ENCODE data around the gene MAP7.

The MAP7 gene

DNA sequence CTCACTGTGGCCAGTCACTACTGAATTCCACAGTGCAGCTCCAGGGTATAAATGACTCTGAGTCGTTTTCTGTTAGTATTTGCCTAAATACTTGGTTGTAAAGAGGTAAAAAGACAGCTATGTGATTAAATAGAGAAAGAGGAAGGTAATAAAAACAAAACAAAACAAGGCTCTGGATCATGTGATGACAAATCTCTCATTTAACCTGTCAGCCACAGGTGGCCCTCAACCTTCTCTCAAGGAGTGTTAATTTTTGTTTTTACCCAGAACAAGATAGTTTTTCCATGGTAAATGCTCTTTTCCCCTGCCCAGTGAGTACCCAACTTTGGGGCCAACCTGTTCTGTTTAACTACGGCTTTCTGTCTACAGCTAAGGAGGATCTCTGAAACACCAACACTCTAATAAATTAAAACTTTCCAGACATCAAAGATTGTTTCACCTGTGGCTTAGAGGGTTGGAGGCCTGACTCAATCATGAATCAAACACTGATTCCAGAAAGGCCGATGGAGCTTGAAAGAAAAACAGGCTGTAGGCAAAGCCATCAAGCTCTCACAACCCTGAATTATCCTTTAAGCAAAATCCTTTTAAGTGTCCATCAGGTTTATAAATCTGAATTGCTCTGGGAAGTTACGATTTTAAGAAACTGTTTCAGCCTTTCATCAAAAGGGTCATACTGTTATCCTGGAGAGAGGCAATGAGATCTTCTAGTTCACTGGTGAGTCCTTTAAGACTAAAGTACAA, 179.1 kb downstream of the MAP7 start:
- DNase-seq (ENCODE audit: low read depth, low spot score): no peak
- no peak overlapping the region for H3K4me3 ChIP-seq (ENCODE audit: low read length)

DNA sequence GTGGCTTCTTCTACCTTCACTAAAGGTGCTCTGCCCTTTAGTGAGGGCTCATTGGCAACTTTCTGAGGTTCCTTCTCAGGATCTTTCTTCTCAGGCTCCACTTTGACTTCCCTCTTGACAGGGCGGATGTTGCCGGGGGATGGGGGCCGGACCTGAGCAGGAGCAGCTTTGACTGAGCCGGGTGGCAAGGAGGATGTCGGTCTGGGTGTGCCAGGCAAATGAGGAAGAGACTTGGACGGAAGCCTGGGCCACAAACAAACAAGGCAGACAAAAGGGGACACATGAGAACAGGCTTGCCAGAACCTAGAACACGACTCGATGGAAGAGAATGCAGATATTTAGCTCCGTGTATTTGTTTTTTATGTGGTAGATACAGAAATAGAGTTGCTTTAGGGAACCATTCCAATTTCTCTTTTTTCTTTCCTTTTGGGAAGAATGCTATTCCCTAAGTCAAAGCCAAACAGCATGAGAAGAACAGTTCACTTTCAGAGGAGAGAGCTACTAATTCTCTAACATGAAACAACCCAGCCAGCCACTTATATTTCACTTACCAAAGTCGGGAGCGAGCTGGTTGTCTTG, 184.4 kb downstream of the MAP7 start:
- H3K4me3 ChIP-seq (ENCODE audit: low read length): no peak overlapping the region
- no peak for DNase-seq (ENCODE audit: low read depth, low spot score)

DNA sequence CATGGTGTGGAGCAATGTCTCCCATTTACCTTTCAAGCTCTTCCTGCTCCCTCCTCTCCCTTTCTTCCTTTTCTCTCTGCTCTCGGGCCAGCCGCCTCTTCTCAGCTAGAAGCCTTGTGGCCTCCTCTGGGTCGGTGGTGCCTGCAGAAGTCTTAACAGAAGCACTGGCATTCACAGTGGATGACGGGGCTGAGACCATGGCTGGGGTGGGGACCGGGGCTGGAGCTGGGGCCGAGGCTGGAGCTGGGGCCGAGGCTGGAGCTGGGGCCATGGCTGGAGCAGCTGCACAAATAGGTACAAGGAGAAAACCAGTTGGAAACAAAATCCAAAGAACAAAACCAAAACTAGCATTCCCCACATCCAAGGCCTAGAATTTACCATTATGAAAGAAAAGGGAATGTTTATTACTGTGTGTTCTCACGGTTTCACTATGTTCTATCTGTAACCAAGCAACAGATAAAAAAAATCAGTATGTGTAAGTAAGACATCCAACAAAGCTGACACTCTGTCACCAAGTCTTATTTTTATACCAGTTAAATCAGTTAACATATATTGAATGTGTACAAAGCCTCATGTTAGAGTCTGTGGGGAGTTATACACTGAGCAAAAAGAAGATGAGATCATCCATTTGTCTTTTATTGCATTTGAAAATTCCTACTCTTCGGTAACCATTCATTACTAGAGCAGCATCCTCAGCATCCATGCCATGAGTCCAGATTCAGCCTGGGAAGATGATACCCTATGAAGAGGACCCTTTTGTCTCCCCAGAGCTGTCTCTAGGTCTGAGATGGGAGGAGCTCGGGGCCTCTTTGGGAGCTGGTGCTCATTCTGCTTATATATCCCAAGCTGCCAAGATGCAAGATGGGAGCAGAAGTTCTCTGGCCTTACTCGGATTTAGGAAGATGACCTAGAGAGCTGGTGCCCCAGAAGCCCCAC, 187.5 kb downstream of the MAP7 start:
- DNase-seq (ENCODE audit: low read depth, low spot score): no peak
- no peak overlapping the region for H3K4me3 ChIP-seq (ENCODE audit: low read length)

DNA sequence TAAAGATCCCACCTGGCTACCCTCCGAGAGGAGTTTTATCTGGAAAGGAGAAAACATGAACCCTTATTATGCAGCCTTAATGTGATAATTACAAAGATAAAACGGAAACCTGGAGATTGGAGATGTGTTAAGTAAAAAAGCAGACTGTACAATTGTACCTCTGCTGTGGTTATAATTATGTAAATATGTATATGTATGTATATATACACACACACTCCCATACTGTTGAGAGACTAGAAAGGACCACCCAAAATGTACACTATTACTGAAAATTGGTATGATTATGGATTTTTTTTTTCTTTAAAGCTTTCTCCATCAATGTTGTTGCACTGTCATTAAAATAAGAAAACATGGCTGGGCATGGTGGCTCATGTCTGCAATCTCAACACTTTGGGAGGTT, 188.4 kb downstream of the MAP7 start:
- no peak for DNase-seq (ENCODE audit: low read depth, low spot score)
- H3K4me3 ChIP-seq (ENCODE audit: low read length): no peak overlapping the region

DNA sequence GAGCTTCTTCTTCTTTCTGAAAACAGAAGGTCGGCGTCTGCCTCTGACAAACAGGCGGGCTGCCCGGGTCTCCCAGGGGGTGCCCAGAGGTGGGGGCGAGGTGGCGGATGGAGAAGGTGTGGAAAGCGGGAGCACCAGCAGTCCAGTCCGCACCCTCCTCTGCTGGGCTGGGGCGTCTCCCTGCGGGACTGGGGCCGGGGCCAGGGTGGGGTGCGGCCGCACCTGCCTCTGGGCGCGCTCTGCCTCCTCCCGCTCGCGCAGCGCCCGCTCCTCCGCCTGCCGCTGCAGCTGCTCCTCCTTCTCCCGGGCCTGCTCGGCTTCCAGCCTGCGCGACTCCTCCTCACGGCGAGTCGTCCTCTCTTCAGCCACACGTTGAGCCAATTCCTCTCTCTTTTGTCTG, 189.4 kb downstream of the MAP7 start:
- no peak for DNase-seq (ENCODE audit: low read depth, low spot score)
- H3K4me3 ChIP-seq (ENCODE audit: low read length): no peak overlapping the region

DNA sequence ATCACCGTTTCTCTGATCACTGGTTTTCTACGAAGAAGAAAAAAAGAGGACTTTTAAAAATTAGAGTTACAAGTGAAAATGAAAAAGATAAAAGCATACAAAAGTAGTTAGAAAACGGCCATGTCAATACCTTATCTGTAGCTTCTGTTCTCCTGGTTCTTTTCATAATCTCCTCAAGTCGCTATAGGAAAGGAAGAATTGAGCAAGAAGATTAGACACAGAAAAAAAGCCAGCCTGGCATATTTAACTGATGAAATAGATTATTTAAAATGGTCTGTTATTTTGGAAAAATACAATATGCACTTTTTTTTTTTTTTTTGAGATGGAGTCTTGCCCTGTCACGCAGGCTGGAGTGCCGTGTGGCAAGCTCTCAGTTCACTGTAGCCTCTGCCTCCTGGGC, 190.4 kb downstream of the MAP7 start:
- no peak overlapping the region for H3K4me3 ChIP-seq (ENCODE audit: low read length)
- no peak for DNase-seq (ENCODE audit: low read depth, low spot score)

DNA sequence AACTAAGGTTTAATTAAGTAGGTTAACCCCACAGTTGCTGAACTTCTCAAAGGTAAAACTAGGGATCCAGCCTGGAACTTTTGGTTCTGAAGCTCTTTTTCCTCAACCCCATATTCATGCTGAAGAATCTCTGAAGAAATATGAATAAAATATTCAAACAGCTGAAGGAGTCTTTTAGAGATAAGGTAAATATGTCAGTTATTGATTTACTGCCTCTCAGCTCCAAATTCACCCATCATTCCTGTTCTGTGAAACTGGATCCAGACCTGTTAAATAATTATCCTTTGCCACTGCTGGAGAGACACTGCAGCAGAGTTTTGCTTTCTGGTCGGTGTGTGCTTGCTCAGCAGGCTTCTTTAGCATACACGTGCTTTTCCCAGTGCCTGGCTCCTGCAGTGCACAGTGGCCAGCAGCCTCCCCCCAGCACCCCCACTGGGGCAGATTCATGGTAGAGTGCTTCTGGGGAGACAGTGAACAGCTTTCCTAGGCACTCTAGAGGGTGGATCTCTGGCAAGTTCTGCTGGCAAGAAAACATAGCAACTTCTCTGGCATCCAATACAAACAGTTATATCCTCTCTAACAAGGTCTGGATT, 198.6 kb downstream of the MAP7 start:
- no peak overlapping the region for H3K4me3 ChIP-seq (ENCODE audit: low read length)
- DNase-seq (ENCODE audit: low read depth, low spot score): no peak

DNA sequence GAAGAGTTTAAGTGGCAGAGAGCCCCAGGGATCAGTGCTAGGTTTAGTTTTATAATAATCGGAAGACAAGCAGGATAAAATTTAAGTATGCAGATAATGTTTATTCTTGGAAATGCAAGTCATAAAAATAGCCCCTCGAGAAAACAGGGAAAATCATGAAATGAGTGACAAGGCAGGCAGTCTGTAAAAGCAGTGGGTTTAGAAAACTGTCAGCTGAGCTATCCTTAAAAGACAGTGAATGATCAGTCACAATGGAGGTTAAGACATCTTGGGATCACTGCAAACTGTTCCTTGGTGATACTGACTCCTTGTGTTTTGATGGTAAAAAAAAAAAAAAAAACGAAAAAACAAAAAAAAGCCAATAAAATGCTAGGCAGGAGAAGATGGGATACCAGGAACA, 199.3 kb downstream of the MAP7 start:
- no peak overlapping the region for H3K4me3 ChIP-seq (ENCODE audit: low read length)
- no peak for DNase-seq (ENCODE audit: low read depth, low spot score)

DNA sequence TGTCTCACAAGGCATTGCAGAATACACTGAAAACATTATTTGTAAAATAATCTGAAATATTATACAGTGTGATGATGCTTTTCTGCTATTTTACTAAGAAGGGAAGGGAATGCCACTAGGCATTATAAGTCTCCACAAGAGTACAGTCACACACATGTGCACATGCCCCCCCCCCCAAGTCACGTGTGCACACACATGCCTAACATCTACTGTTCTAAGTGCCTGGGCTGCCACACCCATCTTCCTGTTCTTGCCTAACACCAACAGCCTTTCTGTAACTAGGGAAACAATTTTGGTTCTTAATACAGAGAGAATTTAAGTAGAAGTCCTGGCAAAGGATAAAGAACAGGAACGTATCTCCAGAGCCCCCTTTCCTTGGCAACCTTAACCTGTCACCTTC, 202.4 kb downstream of the MAP7 start:
- no peak overlapping the region for H3K4me3 ChIP-seq (ENCODE audit: low read length)
- no peak for DNase-seq (ENCODE audit: low read depth, low spot score)

DNA sequence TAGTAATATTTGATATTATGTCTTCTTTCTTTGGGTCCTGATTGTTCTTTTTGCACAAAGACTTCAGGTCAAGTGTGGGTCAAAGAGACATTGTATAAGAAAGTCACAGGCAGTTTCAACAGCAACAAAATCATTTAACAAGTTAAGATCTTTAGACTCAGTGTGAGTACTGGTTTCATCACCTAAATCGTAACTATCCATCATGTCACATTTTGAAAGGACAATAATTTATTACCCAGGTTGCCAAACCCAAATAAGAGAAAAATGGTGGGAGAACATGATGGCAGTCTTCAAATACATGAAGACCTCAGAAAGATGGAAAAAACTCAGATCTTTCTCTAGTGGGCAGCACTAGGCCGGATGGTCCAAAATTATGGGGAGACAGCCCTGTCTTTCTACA, 205.1 kb downstream of the MAP7 start:
- DNase-seq (ENCODE audit: low read depth, low spot score): no peak
- H3K4me3 ChIP-seq (ENCODE audit: low read length): no peak overlapping the region

DNA sequence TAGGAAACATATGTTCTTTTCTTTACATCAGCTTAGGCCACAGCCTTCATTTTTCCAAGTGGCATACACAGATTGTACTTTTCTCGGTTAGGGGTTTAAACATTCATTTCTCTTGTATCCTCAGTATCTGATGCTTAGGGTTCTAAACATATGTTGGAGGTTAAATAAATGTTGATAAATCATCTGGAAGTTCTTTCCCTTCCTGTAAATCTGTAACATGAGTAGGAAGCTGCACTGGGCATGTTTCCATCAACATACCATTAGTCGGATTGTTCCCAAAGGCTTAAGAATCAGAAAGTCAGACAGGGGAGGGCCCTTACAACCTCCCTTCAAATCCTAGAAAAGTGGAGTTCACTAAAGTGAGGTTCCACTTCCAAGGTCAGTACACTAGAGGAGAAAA, 205.8 kb downstream of the MAP7 start:
- H3K4me3 ChIP-seq (ENCODE audit: low read length): no peak overlapping the region
- no peak for DNase-seq (ENCODE audit: low read depth, low spot score)

DNA sequence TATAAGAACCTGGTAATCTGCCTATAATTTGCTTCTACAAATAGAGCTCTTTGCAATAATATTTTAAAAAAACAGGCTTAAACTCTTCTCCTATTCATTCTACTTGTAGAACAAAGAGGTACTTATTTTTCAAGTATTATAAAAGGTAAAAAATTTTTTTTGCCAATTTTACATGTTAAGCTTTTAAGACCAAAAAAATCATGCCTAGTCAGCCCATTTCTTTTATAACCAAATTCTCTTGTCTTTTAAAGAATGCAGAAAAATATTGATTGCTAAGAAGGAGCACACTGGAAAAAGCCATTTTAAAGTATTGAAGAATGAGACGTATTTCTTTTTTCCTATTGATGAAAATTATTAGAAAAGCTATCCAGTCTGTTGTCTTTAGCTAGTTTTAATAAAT, 206.5 kb downstream of the MAP7 start:
- no peak for DNase-seq (ENCODE audit: low read depth, low spot score)
- H3K4me3 ChIP-seq (ENCODE audit: low read length): no peak overlapping the region

DNA sequence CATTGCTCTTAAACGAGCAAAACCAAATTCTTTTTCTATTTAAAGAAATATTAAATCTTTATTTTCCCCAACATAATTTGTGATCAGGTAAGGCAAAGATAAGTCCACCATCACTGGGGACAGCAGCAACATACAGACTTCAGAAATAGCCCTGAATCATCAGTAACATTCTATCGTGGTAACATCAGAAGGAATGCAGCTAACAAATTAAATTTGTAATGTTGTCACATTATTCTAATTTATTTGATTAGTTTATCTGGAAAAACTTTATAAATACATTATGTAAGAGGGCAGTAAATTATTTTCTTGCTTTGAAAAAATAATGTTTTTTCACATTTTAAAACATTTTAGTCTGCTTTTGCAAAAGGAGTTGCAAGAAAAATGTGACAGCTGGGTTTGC, 206.9 kb downstream of the MAP7 start:
- DNase-seq (ENCODE audit: low read depth, low spot score): no peak
- no peak overlapping the region for H3K4me3 ChIP-seq (ENCODE audit: low read length)

DNA sequence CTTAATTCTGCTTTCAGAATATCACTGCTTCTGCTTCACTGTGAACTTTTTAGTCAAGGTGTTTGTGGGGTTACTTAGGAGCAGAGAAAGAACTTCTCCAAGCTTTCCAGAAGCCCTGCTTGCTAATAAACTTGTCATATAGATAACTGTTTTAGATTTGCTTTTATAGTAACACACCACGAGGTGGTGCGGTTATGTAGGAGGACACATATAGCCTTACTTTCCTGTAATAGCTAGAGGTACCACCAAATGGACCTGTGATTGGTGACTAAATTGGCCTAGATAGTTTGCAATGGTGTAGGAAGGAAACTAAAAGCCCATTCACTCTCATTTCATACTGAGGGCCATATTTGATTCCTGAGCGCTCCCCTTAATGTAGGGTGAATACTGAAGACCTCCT, 208.3 kb downstream of the MAP7 start:
- no peak for DNase-seq (ENCODE audit: low read depth, low spot score)
- no peak overlapping the region for H3K4me3 ChIP-seq (ENCODE audit: low read length)

DNA sequence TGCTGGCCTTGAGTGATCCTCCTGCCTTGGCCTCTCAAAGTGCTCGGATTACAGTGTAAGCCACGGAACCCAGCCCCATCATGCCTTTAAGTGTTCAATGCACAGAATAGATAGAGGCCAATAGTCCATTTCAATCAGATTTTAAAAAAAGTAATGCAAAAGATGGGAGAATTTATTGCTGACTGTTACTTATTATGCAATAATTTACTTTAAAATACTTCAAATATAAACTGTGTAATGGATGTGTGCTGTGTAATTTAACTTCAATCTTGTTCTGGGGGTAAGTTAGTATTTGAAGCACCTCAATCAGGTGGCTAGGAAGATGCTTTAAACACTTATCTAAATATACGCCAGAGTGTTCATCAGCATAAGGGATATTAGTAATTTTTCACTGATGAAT, 208.9 kb downstream of the MAP7 start:
- H3K4me3 ChIP-seq (ENCODE audit: low read length): no peak overlapping the region
- DNase-seq (ENCODE audit: low read depth, low spot score): no peak

DNA sequence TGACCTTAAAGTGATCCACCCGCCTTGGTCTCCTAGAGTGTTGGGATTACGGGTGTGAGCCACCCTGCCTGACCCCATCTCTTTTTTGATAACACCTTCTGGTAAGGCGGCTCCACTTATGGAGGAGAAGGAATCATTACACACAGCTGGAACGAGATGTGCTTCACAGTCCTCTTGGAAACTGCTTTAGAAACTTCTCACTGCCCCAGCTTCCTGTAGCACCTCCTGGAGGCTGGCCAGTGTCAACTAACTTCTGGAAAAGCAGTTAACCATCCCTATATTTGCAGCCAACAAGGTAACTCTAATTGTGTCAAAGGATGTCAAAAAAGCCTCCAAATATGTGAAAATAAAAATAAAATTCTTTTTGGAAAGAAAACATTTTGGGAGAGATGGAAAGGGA, 211.7 kb downstream of the MAP7 start:
- no peak for DNase-seq (ENCODE audit: low read depth, low spot score)
- H3K4me3 ChIP-seq (ENCODE audit: low read length): no peak overlapping the region

DNA sequence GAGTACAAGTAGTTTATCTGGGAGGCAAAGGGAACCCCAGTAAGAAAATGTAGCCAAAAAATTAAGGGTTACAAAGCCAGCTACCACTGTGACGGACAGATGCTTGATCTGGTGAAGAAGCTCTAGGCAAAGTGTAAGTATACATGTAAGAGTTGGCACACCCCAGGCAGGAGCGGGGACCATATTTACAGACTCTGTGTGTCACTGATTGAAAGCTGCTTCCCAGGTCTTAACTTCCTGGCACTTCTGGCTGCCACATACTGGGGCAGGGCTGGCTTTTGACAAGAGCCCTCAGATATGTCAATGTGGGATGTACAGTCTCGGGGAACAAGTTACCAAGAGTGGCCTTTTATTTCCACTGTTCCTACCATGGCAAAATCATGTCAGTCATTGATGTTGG, 212.6 kb downstream of the MAP7 start:
- DNase-seq (ENCODE audit: low read depth, low spot score): no peak
- no peak overlapping the region for H3K4me3 ChIP-seq (ENCODE audit: low read length)

DNA sequence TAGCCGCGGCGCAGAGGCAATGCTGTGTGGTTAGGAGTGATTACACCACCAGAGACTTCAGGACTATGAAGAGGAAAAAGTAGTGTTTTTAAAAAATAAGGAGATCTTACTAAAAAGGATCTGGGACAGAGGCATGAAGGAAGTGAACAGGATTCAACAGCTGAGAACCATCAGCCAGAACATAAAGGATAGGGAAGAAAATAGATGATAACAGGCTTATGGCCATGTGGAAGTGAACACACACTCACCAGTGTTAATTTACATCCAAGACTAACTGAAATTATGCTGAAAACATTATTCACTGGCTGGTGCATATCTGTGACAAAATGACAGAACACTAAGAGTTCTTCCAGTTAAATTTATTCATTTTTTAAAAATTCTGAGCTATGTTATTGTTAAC, 213.1 kb downstream of the MAP7 start:
- no peak for DNase-seq (ENCODE audit: low read depth, low spot score)
- no peak overlapping the region for H3K4me3 ChIP-seq (ENCODE audit: low read length)

DNA sequence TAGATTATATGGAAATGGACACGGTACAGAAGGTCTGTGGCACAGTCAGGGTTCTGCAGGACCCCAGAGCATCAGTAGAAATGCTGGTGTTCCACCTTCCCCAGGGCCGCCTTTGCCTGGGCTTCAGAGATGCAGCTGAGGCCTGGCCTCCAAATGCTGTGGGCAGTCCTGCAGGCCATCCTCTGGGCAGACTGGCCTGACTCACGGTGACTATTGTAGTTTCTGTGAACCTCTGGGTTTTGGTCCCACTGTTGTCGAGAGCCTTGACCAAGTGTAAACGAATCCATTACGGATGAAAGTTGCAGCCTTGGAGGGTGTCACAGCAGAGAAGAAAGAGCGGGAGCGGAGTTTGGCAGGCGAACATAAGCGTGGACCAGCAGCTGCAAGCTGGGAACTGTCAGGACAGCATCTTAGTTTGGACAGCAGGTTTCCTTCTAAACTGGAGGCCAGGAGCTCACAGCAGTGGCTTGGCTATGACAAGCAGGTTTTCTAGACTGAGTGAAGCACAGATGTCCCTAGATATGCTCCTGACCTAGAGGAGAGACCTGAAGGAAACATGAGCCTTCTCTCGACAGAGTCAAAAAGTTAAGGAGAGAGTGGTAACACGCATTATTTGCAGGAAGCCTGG, 214.4 kb downstream of the MAP7 start:
- H3K4me3 ChIP-seq (ENCODE audit: low read length): no peak overlapping the region
- no peak for DNase-seq (ENCODE audit: low read depth, low spot score)

DNA sequence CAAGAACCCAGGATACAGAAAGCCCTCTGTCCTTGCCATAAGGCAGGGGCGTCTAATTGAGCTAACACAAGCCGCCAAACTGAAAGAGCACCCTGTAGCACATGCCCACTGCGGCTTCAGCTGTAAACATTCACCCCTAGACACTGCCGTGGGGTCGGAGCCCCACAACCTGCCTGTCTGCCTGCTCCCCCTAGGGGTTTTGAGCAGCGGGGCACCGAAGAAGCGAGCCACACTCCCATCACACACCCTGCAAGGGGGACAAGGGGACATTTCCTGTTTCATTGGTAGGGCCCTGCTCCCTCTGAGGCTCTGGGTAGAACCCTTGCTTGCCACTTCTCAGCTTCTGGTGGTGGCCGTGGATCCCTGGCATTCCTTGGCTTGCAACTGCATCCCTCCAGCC, 215.4 kb downstream of the MAP7 start:
- no peak overlapping the region for H3K4me3 ChIP-seq (ENCODE audit: low read length)
- DNase-seq (ENCODE audit: low read depth, low spot score): peak; percentile 10
